ENCODE measurements around the gene IL1R2. TPM values are rescaled to one million over a fixed set of nuclear protein-coding genes. Genes with fewer than 3 reads are reported as not detected.

IL1R2 gene
- polyA plus RNA-seq, 2 of the 4 experiments (the other 2 are of a cell fraction): 0.83 to 1.7 TPM

DNA sequence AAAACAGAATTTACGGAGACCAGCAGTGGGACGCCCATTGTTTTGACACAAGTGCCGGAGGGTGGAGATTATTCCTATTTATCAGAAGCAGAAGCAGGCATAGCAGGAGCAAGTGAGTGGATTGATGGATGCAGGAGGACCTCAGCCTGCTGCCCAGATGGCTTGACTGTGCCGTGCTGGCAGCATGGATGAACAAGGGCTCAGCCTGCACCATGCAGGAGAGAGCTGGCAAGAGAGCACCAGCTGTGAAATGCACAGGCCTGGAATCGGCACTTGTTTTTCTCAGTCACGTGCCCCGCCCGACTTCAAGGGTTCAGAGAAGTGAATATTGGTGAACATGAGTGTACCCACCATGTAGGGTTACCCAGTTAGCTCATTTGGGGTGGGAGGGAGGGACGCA is 4.0 kb downstream of the IL1R2 start:
- TF ChIP-seq RCOR1 (IDR thresholded peaks at IDR 0.05; ENCODE audit: low read depth, low read length): no peak
- no peak for TF ChIP-seq FOSL2 (IDR thresholded peaks at IDR 0.05)
- TF ChIP-seq FOSL2 (CRISPR knock-in tag; IDR thresholded peaks at IDR 0.05): no peak
- no peak for TF ChIP-seq ZNF302 (CRISPR knock-in tag; IDR thresholded peaks at IDR 0.05)
- TF ChIP-seq, protein P1, sequence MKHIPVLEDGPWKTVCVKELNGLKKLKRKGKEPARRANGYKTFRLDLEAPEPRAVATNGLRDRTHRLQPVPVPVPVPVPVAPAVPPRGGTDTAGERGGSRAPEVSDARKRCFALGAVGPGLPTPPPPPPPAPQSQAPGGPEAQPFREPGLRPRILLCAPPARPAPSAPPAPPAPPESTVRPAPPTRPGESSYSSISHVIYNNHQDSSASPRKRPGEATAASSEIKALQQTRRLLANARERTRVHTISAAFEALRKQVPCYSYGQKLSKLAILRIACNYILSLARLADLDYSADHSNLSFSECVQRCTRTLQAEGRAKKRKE (CRISPR knock-in tag; IDR thresholded peaks at IDR 0.05; ENCODE audit: low read depth): no peak
- TF ChIP-seq, protein P2, sequence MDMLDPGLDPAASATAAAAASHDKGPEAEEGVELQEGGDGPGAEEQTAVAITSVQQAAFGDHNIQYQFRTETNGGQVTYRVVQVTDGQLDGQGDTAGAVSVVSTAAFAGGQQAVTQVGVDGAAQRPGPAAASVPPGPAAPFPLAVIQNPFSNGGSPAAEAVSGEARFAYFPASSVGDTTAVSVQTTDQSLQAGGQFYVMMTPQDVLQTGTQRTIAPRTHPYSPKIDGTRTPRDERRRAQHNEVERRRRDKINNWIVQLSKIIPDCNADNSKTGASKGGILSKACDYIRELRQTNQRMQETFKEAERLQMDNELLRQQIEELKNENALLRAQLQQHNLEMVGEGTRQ (IDR thresholded peaks at IDR 0.05): no peak
- TF ChIP-seq, protein P3, sequence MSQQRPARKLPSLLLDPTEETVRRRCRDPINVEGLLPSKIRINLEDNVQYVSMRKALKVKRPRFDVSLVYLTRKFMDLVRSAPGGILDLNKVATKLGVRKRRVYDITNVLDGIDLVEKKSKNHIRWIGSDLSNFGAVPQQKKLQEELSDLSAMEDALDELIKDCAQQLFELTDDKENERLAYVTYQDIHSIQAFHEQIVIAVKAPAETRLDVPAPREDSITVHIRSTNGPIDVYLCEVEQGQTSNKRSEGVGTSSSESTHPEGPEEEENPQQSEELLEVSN (IDR thresholded peaks at IDR 0.05; ENCODE audit: borderline replicate concordance, low read depth): no peak
- TF ChIP-seq CEBPB (IDR thresholded peaks at IDR 0.05): no peak
- TF ChIP-seq, protein P4, sequence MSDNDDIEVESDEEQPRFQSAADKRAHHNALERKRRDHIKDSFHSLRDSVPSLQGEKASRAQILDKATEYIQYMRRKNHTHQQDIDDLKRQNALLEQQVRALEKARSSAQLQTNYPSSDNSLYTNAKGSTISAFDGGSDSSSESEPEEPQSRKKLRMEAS (IDR thresholded peaks at IDR 0.05): no peak
- no peak for TF ChIP-seq MYC (IDR thresholded peaks at IDR 0.05; ENCODE audit: borderline replicate concordance, low read length)
- TF ChIP-seq, protein P5, sequence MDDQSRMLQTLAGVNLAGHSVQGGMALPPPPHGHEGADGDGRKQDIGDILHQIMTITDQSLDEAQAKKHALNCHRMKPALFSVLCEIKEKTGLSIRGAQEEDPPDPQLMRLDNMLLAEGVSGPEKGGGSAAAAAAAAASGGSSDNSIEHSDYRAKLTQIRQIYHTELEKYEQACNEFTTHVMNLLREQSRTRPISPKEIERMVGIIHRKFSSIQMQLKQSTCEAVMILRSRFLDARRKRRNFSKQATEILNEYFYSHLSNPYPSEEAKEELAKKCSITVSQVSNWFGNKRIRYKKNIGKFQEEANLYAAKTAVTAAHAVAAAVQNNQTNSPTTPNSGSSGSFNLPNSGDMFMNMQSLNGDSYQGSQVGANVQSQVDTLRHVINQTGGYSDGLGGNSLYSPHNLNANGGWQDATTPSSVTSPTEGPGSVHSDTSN (IDR thresholded peaks at IDR 0.05): no peak
- no peak for TF ChIP-seq HEYL (CRISPR knock-in tag; IDR thresholded peaks at IDR 0.05)
- TF ChIP-seq EHMT2 (IDR thresholded peaks at IDR 0.05; ENCODE audit: low read depth): no peak
- TF ChIP-seq TFCP2L1 (CRISPR knock-in tag; IDR thresholded peaks at IDR 0.05): no peak
- no peak for TF ChIP-seq EP300 (IDR thresholded peaks at IDR 0.05)
- TF ChIP-seq RARB (CRISPR knock-in tag; IDR thresholded peaks at IDR 0.05): no peak
- no peak for TF ChIP-seq RFX5 (IDR thresholded peaks at IDR 0.05)
- no peak for TF ChIP-seq GATA3 (IDR thresholded peaks at IDR 0.05; ENCODE audit: borderline replicate concordance)
- TF ChIP-seq ZC3H11A (IDR thresholded peaks at IDR 0.05): no peak
- TF ChIP-seq SMC3 (IDR thresholded peaks at IDR 0.05): no peak
- TF ChIP-seq, protein P6, sequence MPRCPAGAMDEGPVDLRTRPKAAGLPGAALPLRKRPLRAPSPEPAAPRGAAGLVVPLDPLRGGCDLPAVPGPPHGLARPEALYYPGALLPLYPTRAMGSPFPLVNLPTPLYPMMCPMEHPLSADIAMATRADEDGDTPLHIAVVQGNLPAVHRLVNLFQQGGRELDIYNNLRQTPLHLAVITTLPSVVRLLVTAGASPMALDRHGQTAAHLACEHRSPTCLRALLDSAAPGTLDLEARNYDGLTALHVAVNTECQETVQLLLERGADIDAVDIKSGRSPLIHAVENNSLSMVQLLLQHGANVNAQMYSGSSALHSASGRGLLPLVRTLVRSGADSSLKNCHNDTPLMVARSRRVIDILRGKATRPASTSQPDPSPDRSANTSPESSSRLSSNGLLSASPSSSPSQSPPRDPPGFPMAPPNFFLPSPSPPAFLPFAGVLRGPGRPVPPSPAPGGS (IDR thresholded peaks at IDR 0.05): no peak
- no peak overlapping the region for H3K27ac ChIP-seq
- POLR2A ChIA-PET: no interaction called here
- no peak overlapping the region for H3K4me3 ChIP-seq
- CTCF ChIA-PET: no interaction called here
- no peaks in the 10 kb centered on the region for H3K9me3 ChIP-seq
- ATAC-seq: no peak
- 70% methylated on average over 9 of the region's 9 CpGs for WGBS (ENCODE audit: missing lambda C conversion rate)
- no peak for FAIRE-seq
- no peak for DNase-seq (ENCODE audit: low read depth in 1 of 2, low spot score in 1 of 2)
- no peak overlapping the region for H3K4me2 ChIP-seq
- H3K4me1 ChIP-seq: peaks cover 16% of the 10 kb centered on the region; the same call in 2 of the 3 replicates

DNA sequence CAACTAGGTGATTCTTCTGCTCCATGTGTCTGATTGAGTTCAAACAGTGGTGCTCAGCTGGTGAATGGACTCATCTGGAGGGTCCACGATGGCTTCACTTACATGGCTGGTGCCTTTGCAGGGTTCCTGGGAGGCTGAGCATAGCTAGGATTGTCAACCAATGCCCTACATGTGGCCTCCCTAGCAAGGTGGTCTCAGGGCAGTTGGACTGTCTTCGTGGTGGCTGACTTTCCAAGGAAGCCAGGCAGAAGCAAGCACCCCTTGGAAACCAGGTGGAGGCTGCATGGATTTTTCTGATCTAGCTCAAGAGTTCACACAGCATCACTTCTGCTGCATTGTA is 6.8 kb downstream of the IL1R2 start:
- ChIA-PET CTCF (interaction anchor here (1.2 to 2.6 kb wide), 4 partner anchors 14 to 611 kb away, joined by 4 to 9 read pairs (median 4); partner anchors contain the start of gene CREG2), POLR2A (no interaction called here)
- FAIRE-seq (no peak), ATAC-seq (no peak; a peak in 2 of 6 replicates), DNase-seq (ENCODE audit: low read depth in 1 of 2, low spot score in 1 of 2) (peak in 1 of 2 experiments; percentile 17)
- Histone ChIP-seq H3K4me3 (no peak overlapping the region), H3K27ac (peak overlapping the region; percentile 12 to 25; a peak in 1 of 6 replicates), H3K4me1 (peaks cover 16% of the 10 kb centered on the region; the same call in 2 of the 3 replicates), H3K9me3 (no peaks in the 10 kb centered on the region), H3K4me2 (peak overlapping the region; percentile 57)
- WGBS (ENCODE audit: missing lambda C conversion rate): 16% methylated on average over 2 of the region's 2 CpGs
- TF ChIP-seq, protein P7, sequence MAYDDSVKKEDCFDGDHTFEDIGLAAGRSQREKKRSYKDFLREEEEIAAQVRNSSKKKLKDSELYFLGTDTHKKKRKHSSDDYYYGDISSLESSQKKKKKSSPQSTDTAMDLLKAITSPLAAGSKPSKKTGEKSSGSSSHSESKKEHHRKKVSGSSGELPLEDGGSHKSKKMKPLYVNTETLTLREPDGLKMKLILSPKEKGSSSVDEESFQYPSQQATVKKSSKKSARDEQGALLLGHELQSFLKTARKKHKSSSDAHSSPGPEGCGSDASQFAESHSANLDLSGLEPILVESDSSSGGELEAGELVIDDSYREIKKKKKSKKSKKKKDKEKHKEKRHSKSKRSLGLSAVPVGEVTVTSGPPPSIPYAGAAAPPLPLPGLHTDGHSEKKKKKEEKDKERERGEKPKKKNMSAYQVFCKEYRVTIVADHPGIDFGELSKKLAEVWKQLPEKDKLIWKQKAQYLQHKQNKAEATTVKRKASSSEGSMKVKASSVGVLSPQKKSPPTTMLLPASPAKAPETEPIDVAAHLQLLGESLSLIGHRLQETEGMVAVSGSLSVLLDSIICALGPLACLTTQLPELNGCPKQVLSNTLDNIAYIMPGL (CRISPR knock-in tag; IDR thresholded peaks at IDR 0.05; ENCODE audit: borderline replicate concordance): no peak
- TF ChIP-seq, protein P1 (CRISPR knock-in tag; IDR thresholded peaks at IDR 0.05; ENCODE audit: low read depth): no peak
- TF ChIP-seq, protein P2 (IDR thresholded peaks at IDR 0.05): no peak
- TF ChIP-seq CBX2 (IDR thresholded peaks at IDR 0.05; ENCODE audit: borderline replicate concordance, low read depth) (no peak), NR3C1 (IDR thresholded peaks at IDR 0.05) (no peak), KDM5A (IDR thresholded peaks at IDR 0.05) (no peak), JUN (IDR thresholded peaks at IDR 0.05) (no peak), ZSCAN20 (CRISPR knock-in tag; IDR thresholded peaks at IDR 0.05) (no peak), MAZ (IDR thresholded peaks at IDR 0.05; ENCODE audit: borderline replicate concordance, low read depth, low read length) (no peak), SMC3 (IDR thresholded peaks at IDR 0.05) (no peak)
